Measurements from ENCODE around the gene PAM16. TPM values are rescaled to one million over a fixed set of nuclear protein-coding genes. Genes with fewer than 3 reads are reported as not detected.

PAM16 gene
- total and polyA plus RNA-seq, 2 of the 8 experiments (the other 6 are each of a cell fraction or from before 2014, with no cell fraction given), result 78.3 to 198 TPM

- H2BK5ac ChIP-seq (ENCODE audit: low read depth, low read length), result no peak overlapping the region
- H2AK5ac ChIP-seq (ENCODE audit: low read depth, low read length), result no peak overlapping the region
- H3K79me1 ChIP-seq (ENCODE audit: low read depth, low read length), result peaks cover 7% of the 10 kb centered on the region
- H3K56ac ChIP-seq (replicated peaks; ENCODE audit: insufficient read length, low read depth, low read length), result no peak overlapping the region
- H3K4me1 ChIP-seq (replicated peaks in 1 of 4; ENCODE audit: control insufficient read depth in 3 of 4, insufficient read depth in 4 of 4, low read length in 3 of 4), result peaks cover 0 to 39% (median 34%) of the 10 kb centered on the region in 4 experiments; a peak in 6 of 7 replicates
- DNase-seq (ENCODE audit: low read depth in 1 of 2, low spot score in 2 of 2), result peak in 1 of 2 experiments; percentile 77
- H3K9ac ChIP-seq (replicated peaks in 1 of 4; ENCODE audit: extremely low read depth in 1 of 4, low read depth in 3 of 4, low read length in 3 of 4), result peak overlapping the region in 3 of 4 experiments; percentile 13 to 79 (median 16); a peak in 3 of 7 replicates
- H2BK120ac ChIP-seq (replicated peaks; ENCODE audit: low read depth, low read length), result no peak overlapping the region
- FAIRE-seq, result no peak
- no peaks in the 10 kb centered on the region for H3K9me3 ChIP-seq (ENCODE audit: insufficient read depth in 2 of 2, low read depth in 1 of 2, low read length in 1 of 2)
- peak overlapping the region; percentile 62 for H3K18ac ChIP-seq (ENCODE audit: extremely low read depth, low read length)
- no peak overlapping the region for H3K4ac ChIP-seq (replicated peaks; ENCODE audit: insufficient read length, low read depth, low read length)
- peak overlapping the region; percentile 64 to 98 for H3K4me2 ChIP-seq (ENCODE audit: insufficient read depth in 1 of 2, low read depth in 2 of 2, low read length in 2 of 2)
- H3K27me3 ChIP-seq (replicated peaks in 1 of 4; ENCODE audit: control insufficient read depth in 3 of 4, extremely low read depth in 1 of 4, insufficient read depth in 3 of 4, low read length in 3 of 4), result peaks cover 0 to 15% (median 11%) of the 10 kb centered on the region in 4 experiments; a peak in 6 of 7 replicates
- peaks cover 0 to 48% of the 10 kb centered on the region in 2 experiments; a peak in 3 of 4 replicates for H3K79me2 ChIP-seq (ENCODE audit: control insufficient read depth in 1 of 2, insufficient read depth in 2 of 2, low read length in 2 of 2)
- H3K23ac ChIP-seq (ENCODE audit: insufficient read length), result no peak overlapping the region
- ChIA-PET POLR2A (ENCODE audit: partially characterized antibody) (interaction anchor here (0.7 to 4.2 kb wide), 16 partner anchors 10 to 77 kb away, joined by 3 to 34 read pairs (median 4); partner anchors contain the start of gene TFAP4), CTCF (ENCODE audit: partially characterized antibody) (interaction anchor here (0.6 to 16.7 kb wide), 5 partner anchors 9 to 86 kb away, joined by 3 to 300 read pairs (median 6); no protein-coding TSS in a partner anchor)
- H2AFZ ChIP-seq (ENCODE audit: low read length), result no peak overlapping the region
- WGBS, 2 experiments (ENCODE audit: extremely low coverage in 1 of 2, insufficient coverage in 1 of 2, insufficient read length in 1 of 2, insufficient replicate concordance in 2 of 2, low coverage in 1 of 2, low lambda C conversion rate in 2 of 2, missing lambda C conversion rate in 1 of 2), result 1% methylated on average over 25 of the region's 93 CpGs; no CpG with 5 or more reads in 1 of the 2 experiments
- no peak overlapping the region for H3K27ac ChIP-seq (ENCODE audit: low read depth, low read length)
- peaks cover 12% of the 10 kb centered on the region for H3K23me2 ChIP-seq (ENCODE audit: low read depth, low read length)
- peak overlapping the region; percentile 63 to 92 (median 68) for H3K4me3 ChIP-seq (ENCODE audit: extremely low read depth in 1 of 4, insufficient read depth in 2 of 4, low read depth in 3 of 4, low read length in 4 of 4)
- no peak overlapping the region for H4K8ac ChIP-seq (ENCODE audit: extremely low read depth, insufficient read depth, low read length)
- H4K91ac ChIP-seq (replicated peaks; ENCODE audit: insufficient read length, low read length), result peak overlapping the region; percentile 17
- 0 out of 2 replicates have a peak overlapping the region, but pooled peaks have one; percentile 72 for H2BK15ac ChIP-seq (ENCODE audit: low read length)
- no peak overlapping the region for H3K14ac ChIP-seq (ENCODE audit: insufficient read length)
- peaks cover 17 to 19% of the 10 kb centered on the region in 2 experiments for H4K20me1 ChIP-seq (replicated peaks in 1 of 2; ENCODE audit: control insufficient read depth in 1 of 2, insufficient read depth in 2 of 2, low read length in 2 of 2)
- no peak overlapping the region for H4K5ac ChIP-seq (ENCODE audit: insufficient read length, low read depth, low read length)
- H2BK12ac ChIP-seq (ENCODE audit: low read depth, low read length), result no peak overlapping the region
- H3K36me3 ChIP-seq (ENCODE audit: control insufficient read depth in 2 of 4, insufficient read depth in 4 of 4, low read length in 3 of 4), result no peaks in the 10 kb centered on the region
- no peak overlapping the region for H2BK20ac ChIP-seq (ENCODE audit: low read length)
- TF ChIP-seq CBX5 (IDR thresholded peaks at IDR 0.05; ENCODE audit: low read depth, low read length), result no peak
- no peak for TF ChIP-seq SIRT6 (IDR thresholded peaks at IDR 0.05; ENCODE audit: low read length)
- peak; percentile 54 for TF ChIP-seq KDM4A (IDR thresholded peaks at IDR 0.05; ENCODE audit: low read depth, low read length, severe bottlenecking)
- no peak for TF ChIP-seq TEAD4 (IDR thresholded peaks at IDR 0.05; ENCODE audit: low read depth, low read length)
- TF ChIP-seq SIX5 (IDR thresholded peaks at IDR 0.05; ENCODE audit: low read depth, low read length), result no peak
- TF ChIP-seq RNF2 (IDR thresholded peaks at IDR 0.05; ENCODE audit: borderline replicate concordance, low read depth, low read length, missing control alignments, poor library complexity, severe bottlenecking), result no peak
- TF ChIP-seq RXRA (IDR thresholded peaks at IDR 0.05; ENCODE audit: insufficient read depth, low read depth, low read length), result no peak
- no peak for TF ChIP-seq TBP (IDR thresholded peaks at IDR 0.05; ENCODE audit: low read depth, low read length)
- no peak for TF ChIP-seq NRF1 (IDR thresholded peaks at IDR 0.05; ENCODE audit: low read depth, low read length)
- no peak for TF ChIP-seq CHD2 (IDR thresholded peaks at IDR 0.05; ENCODE audit: low read length)
- TF ChIP-seq HDAC6 (IDR thresholded peaks at IDR 0.05; ENCODE audit: low read depth, low read length), result no peak
- TF ChIP-seq CHD1 (IDR thresholded peaks at IDR 0.05; ENCODE audit: low read depth, low read length), result no peak
- TF ChIP-seq ASH2L (IDR thresholded peaks at IDR 0.05; ENCODE audit: low read length), result peak; percentile 42
These were observed 34.8 kb downstream of the PAM16 start for GRCh38 chr16:4316108-4316863.
